ENCODE data around the gene ZBTB7C.

The ZBTB7C gene

DNA sequence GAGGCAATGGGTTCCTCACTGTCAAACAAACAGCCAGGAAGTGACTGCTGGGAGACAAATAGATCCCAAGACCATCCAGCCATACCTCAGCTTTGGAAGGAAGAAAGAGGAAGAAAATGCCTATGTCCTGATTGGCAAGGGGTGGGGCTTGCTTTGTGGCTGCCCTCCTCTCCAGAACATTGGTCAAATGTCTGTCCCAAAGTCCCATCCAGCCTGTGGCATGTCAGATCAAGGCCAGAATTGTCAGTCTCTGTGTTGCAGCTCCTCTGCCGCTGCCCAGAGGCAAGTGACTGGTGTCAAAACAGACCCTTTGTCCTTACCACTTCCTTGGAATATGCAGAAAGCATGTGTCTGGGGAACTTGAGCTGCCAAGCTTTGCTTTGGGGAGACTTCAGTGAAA lies 415.8 kb downstream of the ZBTB7C start:
- DNase-seq (ENCODE audit: low read depth), result no peak

- no peak for DNase-seq (ENCODE audit: low read depth)
Observed at GRCh38 chr18:47992976-47993375, 416.2 kb downstream of the ZBTB7C start.

DNA sequence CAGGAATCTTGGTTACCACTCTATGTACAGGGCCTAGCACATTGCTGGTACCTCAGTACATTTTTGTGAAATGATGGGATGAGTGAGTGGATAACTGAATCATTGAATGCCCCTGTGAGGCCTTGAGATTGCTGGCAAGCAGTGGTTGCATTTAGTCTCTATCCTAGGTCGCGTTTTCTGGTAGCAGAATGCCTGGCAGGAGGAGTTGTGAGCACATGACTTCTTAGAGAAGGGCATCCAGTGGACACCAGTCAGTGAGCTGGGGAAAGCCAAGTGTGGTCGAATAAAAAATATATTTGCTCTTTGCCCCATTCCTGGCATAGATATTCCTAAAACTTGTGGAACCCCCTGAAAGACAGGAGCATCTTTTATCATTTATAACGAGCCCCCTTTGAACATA lies 416.9 kb downstream of the ZBTB7C start:
- no peak for DNase-seq (ENCODE audit: low read depth)

DNA sequence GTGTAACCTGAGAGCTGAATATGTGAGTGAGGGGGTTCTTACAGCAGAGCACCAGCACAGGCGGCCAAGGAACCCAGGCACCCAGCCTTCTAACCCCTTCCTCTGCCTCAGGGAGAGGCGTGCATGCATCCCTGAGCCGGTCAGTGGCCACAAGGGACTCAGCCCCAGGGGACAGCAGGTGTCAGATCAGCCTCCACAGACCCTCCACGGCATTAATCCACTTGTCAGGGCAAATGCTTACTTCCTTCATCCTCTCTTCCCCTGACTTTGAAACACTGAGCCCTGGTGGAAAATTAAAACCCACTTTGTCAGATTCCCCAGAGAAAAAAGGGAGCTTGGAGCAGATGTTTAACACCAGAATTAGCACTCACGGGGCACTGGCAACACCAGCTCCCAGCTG lies 418.2 kb downstream of the ZBTB7C start:
- DNase-seq (ENCODE audit: low read depth), result no peak

DNA sequence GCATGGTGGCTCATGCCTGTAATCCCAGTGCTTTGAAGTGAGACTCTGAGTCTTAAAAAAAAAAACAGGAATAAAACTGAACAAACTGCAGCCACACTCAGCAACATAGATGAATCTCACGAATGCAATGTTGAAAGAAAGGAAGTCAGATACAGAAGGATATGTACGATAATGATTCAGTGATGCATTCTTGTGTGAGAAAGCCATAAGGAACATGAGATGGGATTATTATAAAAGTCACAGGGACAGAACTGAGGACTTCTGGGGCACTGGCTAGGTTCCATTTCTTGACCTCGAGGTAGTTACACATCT lies 421.8 kb downstream of the ZBTB7C start:
- no peak for DNase-seq (ENCODE audit: low read depth)

DNA sequence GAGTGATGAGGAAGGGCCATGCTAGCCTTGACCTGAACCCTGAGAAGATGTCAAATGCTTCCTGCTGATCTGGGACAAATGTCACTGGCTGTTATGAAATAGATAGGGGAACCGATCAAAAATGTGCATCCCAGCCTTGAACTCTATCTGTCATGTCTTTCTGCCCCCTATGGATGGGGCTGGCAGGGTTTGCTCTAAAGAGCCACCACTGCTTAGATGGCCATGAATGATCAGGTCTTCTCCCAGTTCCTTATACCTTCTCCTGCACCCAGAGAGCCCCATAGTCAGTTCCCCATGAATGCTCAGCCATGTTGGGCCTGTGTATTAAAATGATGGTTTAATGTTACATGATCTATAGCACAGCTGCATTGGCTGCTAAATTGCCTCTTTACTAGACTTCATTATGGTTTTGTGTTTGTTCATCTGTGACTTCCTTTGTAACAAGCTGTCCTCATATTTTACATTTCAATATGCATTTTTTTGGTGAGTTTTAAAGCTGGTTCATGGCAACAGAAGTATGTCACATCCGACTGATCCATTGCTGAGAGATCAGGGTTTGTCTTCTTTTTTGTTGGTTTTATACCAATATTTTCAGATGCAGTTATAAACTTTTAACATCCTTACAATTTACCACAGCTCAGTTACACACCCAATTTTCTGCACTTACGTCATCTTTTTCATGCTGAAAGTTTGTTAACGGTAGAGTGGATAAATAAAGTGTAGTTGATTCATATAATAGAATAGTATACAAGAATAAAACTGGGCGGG lies 422.4 kb downstream of the ZBTB7C start:
- DNase-seq (ENCODE audit: low read depth), result no peak

GRCh38 chr18:47985866-47986265 lies 423.3 kb downstream of the ZBTB7C start:
- no peak for DNase-seq (ENCODE audit: low read depth)

DNA sequence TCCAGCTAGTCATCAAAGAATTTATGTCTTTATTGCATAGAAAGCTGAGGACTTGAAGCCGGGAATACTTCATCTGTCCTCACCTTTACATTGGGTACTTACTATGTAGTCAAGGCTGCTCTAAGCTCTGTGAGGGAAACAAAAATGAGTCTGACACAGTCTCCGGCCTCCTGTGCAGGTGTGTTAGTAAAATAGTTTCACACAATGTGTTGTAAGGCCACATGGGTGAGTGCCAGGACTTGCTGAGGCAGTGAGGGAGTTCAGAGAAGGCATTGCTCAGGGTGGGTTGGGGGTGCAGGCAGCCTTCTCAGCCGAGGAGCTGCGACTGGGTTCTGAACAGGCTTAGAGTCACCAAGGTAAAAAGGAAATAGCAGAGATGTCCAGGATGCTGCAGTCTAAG lies 424.2 kb downstream of the ZBTB7C start:
- DNase-seq (ENCODE audit: low read depth), result no peak

DNA sequence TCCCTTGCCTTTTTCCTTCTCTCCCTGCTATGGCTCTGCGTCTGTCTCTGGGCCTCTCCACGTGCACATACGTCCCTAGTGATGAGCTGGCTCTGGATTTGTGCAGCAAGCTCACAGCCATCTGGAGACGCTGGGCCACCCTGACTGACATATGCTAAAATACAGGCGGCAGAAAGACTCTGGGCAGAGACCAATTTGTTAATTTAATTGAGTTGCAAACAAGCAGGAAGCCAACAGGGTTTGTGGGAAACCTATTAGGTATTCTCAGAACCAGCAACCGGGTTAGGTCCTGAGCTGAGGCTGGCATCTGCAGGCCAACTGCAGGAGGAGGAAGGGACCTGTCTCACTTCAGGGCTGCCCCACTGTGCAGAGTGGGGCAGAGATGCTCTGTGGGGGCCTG lies 425.2 kb downstream of the ZBTB7C start:
- no peak for DNase-seq (ENCODE audit: low read depth)

DNA sequence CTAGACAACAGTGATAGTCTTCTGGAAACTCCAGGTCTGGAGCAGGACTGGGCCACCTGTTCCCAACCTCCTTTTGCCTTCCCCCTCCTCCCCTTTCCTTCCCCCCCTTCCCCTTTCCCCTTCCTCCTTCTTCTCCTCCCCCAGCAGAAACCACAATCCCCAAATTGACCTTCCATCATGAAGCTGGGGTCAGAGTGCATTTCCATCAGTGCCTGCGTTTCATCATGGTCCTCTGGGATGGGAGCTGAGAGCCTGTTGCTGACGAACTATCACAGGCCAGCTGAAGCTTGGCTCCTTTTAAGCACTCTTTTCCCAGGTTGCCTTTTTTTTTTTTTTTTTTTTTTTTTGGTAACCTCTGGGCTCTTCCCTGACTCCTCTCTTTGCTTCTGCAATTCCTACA lies 426.1 kb downstream of the ZBTB7C start:
- DNase-seq (ENCODE audit: low read depth), result no peak

GRCh38 chr18:47981830-47982229 lies 427.4 kb downstream of the ZBTB7C start:
- DNase-seq (ENCODE audit: low read depth), result no peak

- no peak for DNase-seq (ENCODE audit: low read depth)
Observed at GRCh38 chr18:47981320-47981719, 427.9 kb downstream of the ZBTB7C start.

GRCh38 chr18:47979611-47980200 lies 429.5 kb downstream of the ZBTB7C start:
- DNase-seq (ENCODE audit: low read depth), result no peak

- DNase-seq (ENCODE audit: low read depth), result no peak
Observed at GRCh38 chr18:47978603-47979002, 430.6 kb downstream of the ZBTB7C start.

- no peak for DNase-seq (ENCODE audit: low read depth)
Observed at GRCh38 chr18:47978141-47978540, 431.0 kb downstream of the ZBTB7C start.
